ENCODE measurements around the gene EPHA4.

EPHA4 gene

GRCh38 chr2:221590861-221591365 lies 18.8 kb upstream of the EPHA4 start:
- H3K4me3 ChIP-seq = no peak overlapping the region
- DNase-seq (ENCODE audit: low spot score in 2 of 2) = no peak
- H3K36me3 ChIP-seq (replicated peaks) = no peaks in the 10 kb centered on the region
- no peaks in the 10 kb centered on the region for H3K27me3 ChIP-seq (ENCODE audit: low read depth)
- peaks cover 6% of the 10 kb centered on the region for H3K4me1 ChIP-seq
- in situ Hi-C loops (cut with MboI; ENCODE audit: low sequenced_read_pairs) = no loop called here
- H3K9me3 ChIP-seq = no peaks in the 10 kb centered on the region

GRCh38 chr2:221589696-221590095 lies 17.6 kb upstream of the EPHA4 start:
- DNase-seq (ENCODE audit: low spot score in 2 of 2) = no peak
- Histone ChIP-seq H3K4me1 (peaks cover 6% of the 10 kb centered on the region), H3K27me3 (ENCODE audit: low read depth) (no peaks in the 10 kb centered on the region), H3K9me3 (no peaks in the 10 kb centered on the region), H3K36me3 (replicated peaks) (no peaks in the 10 kb centered on the region), H3K4me3 (no peak overlapping the region)
- in situ Hi-C loops (cut with MboI; ENCODE audit: low sequenced_read_pairs) = no loop called here

GRCh38 chr2:221588306-221588985 lies 16.3 kb upstream of the EPHA4 start:
- in situ Hi-C loops (cut with MboI; ENCODE audit: low sequenced_read_pairs) = no loop called here
- no peak overlapping the region for H3K4me3 ChIP-seq
- H3K9me3 ChIP-seq = no peaks in the 10 kb centered on the region
- DNase-seq (ENCODE audit: low spot score in 2 of 2) = no peak
- H3K27me3 ChIP-seq (ENCODE audit: low read depth) = no peaks in the 10 kb centered on the region
- H3K36me3 ChIP-seq (replicated peaks) = no peaks in the 10 kb centered on the region
- H3K4me1 ChIP-seq = peaks cover 6% of the 10 kb centered on the region

GRCh38 chr2:221581986-221582385 lies 9.9 kb upstream of the EPHA4 start:
- H3K27me3 ChIP-seq (ENCODE audit: low read depth) = no peaks in the 10 kb centered on the region
- no peaks in the 10 kb centered on the region for H3K36me3 ChIP-seq (replicated peaks)
- no peak for DNase-seq (ENCODE audit: low spot score in 2 of 2)
- no peaks in the 10 kb centered on the region for H3K9me3 ChIP-seq
- H3K4me3 ChIP-seq = no peak overlapping the region
- peaks cover under 1% of the 10 kb centered on the region for H3K4me1 ChIP-seq
- in situ Hi-C loops (cut with MboI; ENCODE audit: low sequenced_read_pairs) = no loop called here

- peak overlapping the region; percentile 79 for H3K4me3 ChIP-seq
- DNase-seq (ENCODE audit: low spot score in 2 of 2) = no peak
- H3K27me3 ChIP-seq (ENCODE audit: low read depth) = no peaks in the 10 kb centered on the region
- in situ Hi-C loops (cut with MboI; ENCODE audit: low sequenced_read_pairs) = loop anchor here (5.0 to 10.0 kb wide), 2 partner anchors 391 to 887 kb away; no protein-coding TSS in a partner anchor
- H3K4me1 ChIP-seq = peaks cover 16% of the 10 kb centered on the region
- no peaks in the 10 kb centered on the region for H3K9me3 ChIP-seq
- no peaks in the 10 kb centered on the region for H3K36me3 ChIP-seq (replicated peaks)
These were observed 2.1 kb upstream of the EPHA4 start for GRCh38 chr2:221574231-221574570.

GRCh38 chr2:221573430-221574230 lies 1.5 kb upstream of the EPHA4 start:
- Histone ChIP-seq H3K36me3 (replicated peaks) (no peaks in the 10 kb centered on the region), H3K4me3 (peak overlapping the region; percentile 79), H3K4me1 (peaks cover 21% of the 10 kb centered on the region), H3K9me3 (no peaks in the 10 kb centered on the region), H3K27me3 (ENCODE audit: low read depth) (no peaks in the 10 kb centered on the region)
- in situ Hi-C loops (cut with MboI; ENCODE audit: low sequenced_read_pairs) = loop anchor here (5.0 to 10.0 kb wide), 2 partner anchors 391 to 886 kb away; no protein-coding TSS in a partner anchor
- DNase-seq (ENCODE audit: low spot score in 2 of 2) = peak; percentile 82 to 94

GRCh38 chr2:221572821-221573429 lies 821 bp upstream of the EPHA4 start:
- Histone ChIP-seq H3K9me3 (no peaks in the 10 kb centered on the region), H3K27me3 (ENCODE audit: low read depth) (no peaks in the 10 kb centered on the region), H3K4me1 (peaks cover 27% of the 10 kb centered on the region), H3K36me3 (replicated peaks) (peaks cover 2% of the 10 kb centered on the region; the same call in 1 of the 2 replicates), H3K4me3 (peak overlapping the region; percentile 79)
- in situ Hi-C loops (cut with MboI; ENCODE audit: low sequenced_read_pairs) = loop anchor here (5.0 to 10.0 kb wide), 2 partner anchors 392 to 886 kb away; no protein-coding TSS in a partner anchor
- peak; percentile 37 to 65 for DNase-seq (ENCODE audit: low spot score in 2 of 2)

GRCh38 chr2:221571551-221572218 lies 419 bp downstream of the EPHA4 start:
- H3K27me3 ChIP-seq (ENCODE audit: low read depth) = no peaks in the 10 kb centered on the region
- no peaks in the 10 kb centered on the region for H3K9me3 ChIP-seq
- peaks cover 38% of the 10 kb centered on the region for H3K4me1 ChIP-seq
- peak; percentile 16 to 59 for DNase-seq (ENCODE audit: low spot score in 2 of 2)
- in situ Hi-C loops (cut with MboI; ENCODE audit: low sequenced_read_pairs) = loop anchor here (5.0 to 10.0 kb wide), 2 partner anchors 393 to 884 kb away; no protein-coding TSS in a partner anchor
- H3K36me3 ChIP-seq (replicated peaks) = peaks cover 6% of the 10 kb centered on the region; the same call in 1 of the 2 replicates
- peak overlapping the region; percentile 79 for H3K4me3 ChIP-seq

- in situ Hi-C loops (cut with MboI; ENCODE audit: low sequenced_read_pairs) = loop anchor here (5.0 to 10.0 kb wide), 2 partner anchors 394 to 884 kb away; no protein-coding TSS in a partner anchor
- Histone ChIP-seq H3K36me3 (replicated peaks) (peaks cover 6% of the 10 kb centered on the region; the same call in 1 of the 2 replicates), H3K9me3 (no peaks in the 10 kb centered on the region), H3K4me3 (peak overlapping the region; percentile 79), H3K4me1 (peaks cover 40% of the 10 kb centered on the region), H3K27me3 (ENCODE audit: low read depth) (no peaks in the 10 kb centered on the region)
- peak in 1 of 2 experiments; percentile 49 for DNase-seq (ENCODE audit: low spot score in 2 of 2)
These were observed 1.0 kb downstream of the EPHA4 start for GRCh38 chr2:221571025-221571550.

GRCh38 chr2:221570321-221570935 lies 1.7 kb downstream of the EPHA4 start:
- H3K4me3 ChIP-seq = peak overlapping the region; percentile 79
- DNase-seq (ENCODE audit: low spot score in 2 of 2) = peak; percentile 57 to 84
- H3K4me1 ChIP-seq = peaks cover 46% of the 10 kb centered on the region
- no peaks in the 10 kb centered on the region for H3K27me3 ChIP-seq (ENCODE audit: low read depth)
- no peaks in the 10 kb centered on the region for H3K9me3 ChIP-seq
- in situ Hi-C loops (cut with MboI; ENCODE audit: low sequenced_read_pairs) = loop anchor here (5.0 to 10.0 kb wide), 2 partner anchors 394 to 883 kb away; no protein-coding TSS in a partner anchor
- H3K36me3 ChIP-seq (replicated peaks) = peaks cover 6% of the 10 kb centered on the region; the same call in 1 of the 2 replicates

GRCh38 chr2:221569871-221570270 lies 2.2 kb downstream of the EPHA4 start:
- Histone ChIP-seq H3K4me1 (peaks cover 44% of the 10 kb centered on the region), H3K36me3 (replicated peaks) (peaks cover 6% of the 10 kb centered on the region; the same call in 1 of the 2 replicates), H3K27me3 (ENCODE audit: low read depth) (no peaks in the 10 kb centered on the region), H3K9me3 (no peaks in the 10 kb centered on the region), H3K4me3 (peak overlapping the region; percentile 79)
- in situ Hi-C loops (cut with MboI; ENCODE audit: low sequenced_read_pairs) = loop anchor here (5.0 to 10.0 kb wide), 2 partner anchors 395 to 883 kb away; no protein-coding TSS in a partner anchor
- DNase-seq (ENCODE audit: low spot score in 2 of 2) = peak; percentile 94 to 99

- no peaks in the 10 kb centered on the region for H3K27me3 ChIP-seq (ENCODE audit: low read depth)
- peaks cover 6% of the 10 kb centered on the region; the same call in 1 of the 2 replicates for H3K36me3 ChIP-seq (replicated peaks)
- in situ Hi-C loops (cut with MboI; ENCODE audit: low sequenced_read_pairs) = no loop called here
These were observed 2.7 kb downstream of the EPHA4 start for GRCh38 chr2:221569425-221569845.

More at GRCh38 chr2:221569425-221569845, 2.7 kb downstream of the EPHA4 start:
- Histone ChIP-seq H3K4me1 (peaks cover 40% of the 10 kb centered on the region), H3K9me3 (no peaks in the 10 kb centered on the region), H3K4me3 (peak overlapping the region; percentile 79)
- no peak for DNase-seq (ENCODE audit: low spot score in 2 of 2)

Data from HAP-1 (cell line).